K562 (cell line): ENCODE data around the gene ZNHIT3. TPM values are rescaled to one million over a fixed set of nuclear protein-coding genes. Genes with fewer than 3 reads are reported as not detected.

Experiments used
- BACH1 ChIP-seq: fragments of 200-800 bp; sonication (Bioruptor generic); IDR thresholded peaks from 2 replicates; pipeline ENCODE4 v1.6.1; 2016; ENCODE audit warnings: missing genetic modification characterization, missing compliant biosample characterization
- EWSR1 ChIP-seq: fragments of 450-650 bp; IDR thresholded peaks from 2 replicates; pipeline ENCODE4 v1.6.1; 2018; ENCODE audit warnings: borderline replicate concordance, mild to moderate bottlenecking, low read depth, moderate library complexity; ENCODE audit not compliant: partially characterized antibody
- KLF16 ChIP-seq: IDR thresholded peaks from 2 replicates; pipeline ENCODE4 v1.6.1; 2016; ENCODE audit warnings: antibody characterized with exemption
- MAZ ChIP-seq, 2 experiments: fragments of 450-650 bp in 1 of 2; sonication (generic) in 1 of 2; formaldehyde crosslinking; IDR thresholded peaks in 1 of 2; conservative IDR thresholded peaks in 1 of 2; 2 replicates each; pipeline versions ENCODE4 v1.4.0 to v1.5.0; 2020; ENCODE audit warnings: mild to moderate bottlenecking in 1 of 2, missing genetic modification reagents in 1 of 2
- NFIX ChIP-seq: fragments of 250-450 bp; sonication (Bioruptor Pico); IDR thresholded peaks from 2 replicates; pipeline ENCODE4 v1.4.0; 2020; ENCODE audit warnings: low read depth, mild to moderate bottlenecking, moderate library complexity
- NR4A1 ChIP-seq, 2 experiments: fragments of 250-450 bp in 1 of 2; fragments of 450-650 bp in 1 of 2; sonication (Bioruptor Pico) in 1 of 2; IDR thresholded peaks; 2 replicates each; pipeline versions ENCODE4 v1.4.0 to v1.6.1; 2016 to 2020; ENCODE audit warnings: mild to moderate bottlenecking in 2 of 2, missing compliant biosample characterization in 1 of 2, missing genetic modification characterization in 1 of 2, moderate library complexity in 1 of 2
- SIN3A ChIP-seq, 2 experiments: fragments of 150-350 bp in 1 of 2; IDR thresholded peaks; 2 replicates each; pipeline ENCODE4 v1.6.1; 2011 to 2016; ENCODE audit warnings: borderline replicate concordance in 2 of 2, low read depth in 2 of 2, low read length in 2 of 2, mild to moderate bottlenecking in 2 of 2, moderate library complexity in 2 of 2; ENCODE audit not compliant: control insufficient read depth in 1 of 2
- SMARCE1 ChIP-seq: fragments of 450-650 bp; IDR thresholded peaks from 2 replicates; pipeline ENCODE4 v1.7.1; 2016; ENCODE audit warnings: mild to moderate bottlenecking
- SRF ChIP-seq, 2 experiments: fragments of 250-450, 450-650 bp in 1 of 2; sonication (Bioruptor Pico) in 1 of 2; sonication (generic) in 1 of 2; formaldehyde crosslinking; IDR thresholded peaks; 2 replicates each; pipeline versions ENCODE4 v1.5.0 to v1.5.1; 2020 to 2022; ENCODE audit warnings: mild to moderate bottlenecking in 1 of 2, missing genetic modification reagents in 1 of 2
- ZBTB40 ChIP-seq, 2 experiments: fragments of 450-650 bp in 1 of 2; sonication (generic) in 1 of 2; formaldehyde crosslinking in 1 of 2; IDR thresholded peaks; 2 replicates each; pipeline versions ENCODE4 v1.7.1 to v1.9.0; 2016 to 2022; ENCODE audit warnings: inconsistent platforms in 1 of 2, mild to moderate bottlenecking in 1 of 2, missing genetic modification reagents in 1 of 2
- ZNF3 ChIP-seq: fragments of 250-450 bp; sonication (Bioruptor Pico); IDR thresholded peaks from 2 replicates; pipeline ENCODE4 v1.5.0; 2021; ENCODE audit warnings: mild to moderate bottlenecking, moderate library complexity
- ZNF699 ChIP-seq: fragments of 250-450 bp; sonication (Bioruptor Pico); IDR thresholded peaks from 2 replicates; pipeline ENCODE4 v1.8.0; 2021; ENCODE audit warnings: mild to moderate bottlenecking, moderate library complexity; ENCODE audit not compliant: insufficient replicate concordance
- polyA plus RNA-seq, 8 experiments: library from polyadenylated mRNA; depleted of rRNA in 4 of 8; stranded (reverse) in 5 of 8; unstranded in 3 of 8; fragments of >200 nt; fragmentation: Nextera tagmentation in 2 of 8; fragmentation: Illumina TruSeq in 1 of 8; extraction: Ambion mirVana in 2 of 8; extraction: Trizol in 1 of 8; gene quantifications; 2 replicates each; pipeline versions ENCODE4 v1.2.1 to v1.2.3, GENCODE V29; 2011 to 2014; ENCODE audit warnings: inconsistent platforms in 1 of 8, missing spikeins in 1 of 8
- total RNA-seq, 7 experiments: library from RNA; depleted of rRNA in 6 of 7; stranded (reverse); fragments of >200 nt in 6 of 7; fragmentation: Illumina TruSeq in 2 of 7; extraction: Trizol in 2 of 7; gene quantifications; 2 replicates each; pipeline versions ENCODE4 v1.2.1 to v1.2.3, GENCODE V29; 2011 to 2021; ENCODE audit warnings: low replicate concordance in 1 of 7

ZNHIT3 gene
- total and polyA plus RNA-seq, 9 of the 15 experiments (the other 6 are each of a cell fraction or from before 2014, with no cell fraction given), result 45.0 to 300 (median 88.4) TPM

DNA sequence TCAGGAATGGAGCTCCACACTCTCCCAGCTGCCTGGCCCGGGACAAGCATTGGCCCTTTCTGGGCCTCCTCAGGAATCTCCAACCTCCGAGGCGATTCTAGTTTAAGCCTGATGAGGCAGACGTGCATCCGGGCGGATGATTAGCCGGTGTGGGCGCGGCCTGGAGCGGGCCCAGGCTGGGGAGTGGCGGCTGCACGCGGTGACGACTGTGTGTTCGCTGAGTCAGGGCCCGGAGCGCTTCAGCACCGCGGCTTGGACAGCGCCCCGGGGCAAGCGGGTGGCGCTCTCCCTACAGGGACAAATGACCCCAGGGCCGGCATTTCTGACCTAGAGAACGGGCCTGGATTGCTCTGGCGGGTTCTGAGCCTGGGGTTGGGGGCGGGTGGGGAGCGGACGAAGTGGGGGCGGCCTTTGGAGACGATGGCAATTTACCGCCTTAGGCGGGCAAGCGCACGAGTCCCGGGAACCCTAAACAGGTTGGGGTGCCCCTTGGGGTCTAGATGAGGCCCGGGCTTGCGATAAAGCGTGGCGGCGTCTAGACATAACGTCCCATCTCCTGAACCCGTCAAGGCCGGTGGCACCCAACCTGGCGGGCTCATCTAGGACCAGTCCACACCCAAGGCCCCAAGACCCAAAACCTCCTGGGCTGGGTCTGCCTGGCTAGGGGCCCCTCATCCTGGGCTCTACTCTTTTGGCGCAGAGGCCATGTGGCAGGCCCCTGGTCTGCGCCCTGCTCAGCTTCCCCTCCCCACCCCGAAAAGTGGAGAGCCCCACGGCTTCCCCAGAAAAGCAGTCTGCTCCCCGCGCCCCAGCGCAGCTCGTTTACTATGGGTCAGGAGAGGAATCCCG, 22.3 kb upstream of the ZNHIT3 start (continued):
- TF ChIP-seq ZBTB40 (IDR thresholded peaks at IDR 0.05), result peak; percentile 43; the same call in 1 of the 2 replicates
- TF ChIP-seq ZBTB40 (CRISPR knock-in tag; IDR thresholded peaks at IDR 0.05), result no peak
- TF ChIP-seq NR4A1 (CRISPR knock-in tag; IDR thresholded peaks at IDR 0.05), result no peak
- no peak for TF ChIP-seq NR4A1 (tag; IDR thresholded peaks at IDR 0.05)
- TF ChIP-seq KLF16, result no peak
- TF ChIP-seq ZNF699 (CRISPR knock-in tag), result no peak
- peak; percentile 59 to 90; a peak in 3 of 4 replicates for TF ChIP-seq MAZ (CRISPR knock-in tag; conservative IDR thresholded peaks at IDR 0.05 in 1 of 2, IDR thresholded peaks at IDR 0.05 in 1 of 2)
- no peak for TF ChIP-seq ZNF3 (CRISPR knock-in tag)
- no peak for TF ChIP-seq NFIX (CRISPR knock-in tag)
- no peak for TF ChIP-seq BACH1 (tag)
- no peak for TF ChIP-seq SMARCE1
- peak; percentile 63 to 83; a peak in 2 of 4 replicates for TF ChIP-seq SIN3A (IDR thresholded peaks at IDR 0.05; ENCODE audit: borderline replicate concordance in 2 of 2, control insufficient read depth in 1 of 2, low read depth in 2 of 2, low read length in 2 of 2)
- peak in 1 of 2 experiments; percentile 84; a peak in 2 of 4 replicates for TF ChIP-seq SRF (CRISPR knock-in tag; IDR thresholded peaks at IDR 0.05)
- no peak for TF ChIP-seq EWSR1
